ENCODE data around the gene SRRM3.
"Not testable (repeated sequence)": the region's sequence is repeated elsewhere in the genome, so short reads cannot be mapped to it uniquely, and the experiment has no call there.

The SRRM3 gene

GRCh38 chr7:76201732-76202665, at the start of gene SRRM3:
SRRM3 (plus strand) TSS chr7:76201896; CDS start chr7:76235067, 33,171 bp downstream.
- peak; percentile 94 for DNase-seq

- DNase-seq, result no peak
Observed at GRCh38 chr7:76151932-76152331, 49.8 kb upstream of the SRRM3 start.

- not testable (repeated sequence) for DNase-seq
Observed at GRCh38 chr7:76153571-76154230, 48.0 kb upstream of the SRRM3 start.

GRCh38 chr7:76155938-76156337, 45.8 kb upstream of the SRRM3 start:
- DNase-seq, result no peak

- not testable (repeated sequence) for DNase-seq
Observed at GRCh38 chr7:76156992-76157685, 44.6 kb upstream of the SRRM3 start.

GRCh38 chr7:76158416-76158815, 43.3 kb upstream of the SRRM3 start:
- DNase-seq, result not testable (repeated sequence)

- not testable (repeated sequence) for DNase-seq
Observed at GRCh38 chr7:76162416-76163170, 39.1 kb upstream of the SRRM3 start.

- peak; percentile 33 for DNase-seq
Observed at GRCh38 chr7:76163812-76164211, 37.9 kb upstream of the SRRM3 start.

GRCh38 chr7:76165106-76165972, 36.4 kb upstream of the SRRM3 start:
- peak; percentile 54 for DNase-seq

GRCh38 chr7:76165973-76166403, 35.7 kb upstream of the SRRM3 start:
- DNase-seq, result peak; percentile 57

GRCh38 chr7:76166404-76167255, 35.1 kb upstream of the SRRM3 start:
- DNase-seq, result peak; percentile 96

- no peak for DNase-seq
Observed at GRCh38 chr7:76173566-76174205, 28.0 kb upstream of the SRRM3 start.

- DNase-seq, result not testable (repeated sequence)
Observed at GRCh38 chr7:76176951-76177350, 24.7 kb upstream of the SRRM3 start.

GRCh38 chr7:76179686-76180085, 22.0 kb upstream of the SRRM3 start:
- no peak for DNase-seq

GRCh38 chr7:76182225-76182960, 19.3 kb upstream of the SRRM3 start:
- no peak for DNase-seq

GRCh38 chr7:76185187-76185896, 16.4 kb upstream of the SRRM3 start:
- DNase-seq, result no peak

GRCh38 chr7:76187272-76187671, 14.4 kb upstream of the SRRM3 start:
- no peak for DNase-seq

- no peak for DNase-seq
Observed at GRCh38 chr7:76189276-76189675, 12.4 kb upstream of the SRRM3 start.

Measured in activated effector memory CD4-positive, alpha-beta T cell treated with anti-CD3 and anti-CD28 coated beads, Interleukin-2, amount 50 U/mL, for 16 hours (primary cell).